HL-60 (cell line): Measurements from ENCODE around the gene PDE4C.
A peak's percentile ranks its signal among the peaks of the same experiment; 100 is the strongest.

Experiments
- TF ChIP-seq, protein P1 (sequence below): IDR thresholded peaks from 2 replicates; pipeline ENCODE4 v1.6.1; 2012; ENCODE audit warnings: low read depth; ENCODE audit not compliant: insufficient replicate concordance
- TF ChIP-seq, protein P2 (sequence below): IDR thresholded peaks from one replicate; pipeline ENCODE4 v1.5.1; 2011; ENCODE audit warnings: low read length, control low read depth, inconsistent platforms; ENCODE audit not compliant: insufficient read depth

- TF ChIP-seq, protein P1, sequence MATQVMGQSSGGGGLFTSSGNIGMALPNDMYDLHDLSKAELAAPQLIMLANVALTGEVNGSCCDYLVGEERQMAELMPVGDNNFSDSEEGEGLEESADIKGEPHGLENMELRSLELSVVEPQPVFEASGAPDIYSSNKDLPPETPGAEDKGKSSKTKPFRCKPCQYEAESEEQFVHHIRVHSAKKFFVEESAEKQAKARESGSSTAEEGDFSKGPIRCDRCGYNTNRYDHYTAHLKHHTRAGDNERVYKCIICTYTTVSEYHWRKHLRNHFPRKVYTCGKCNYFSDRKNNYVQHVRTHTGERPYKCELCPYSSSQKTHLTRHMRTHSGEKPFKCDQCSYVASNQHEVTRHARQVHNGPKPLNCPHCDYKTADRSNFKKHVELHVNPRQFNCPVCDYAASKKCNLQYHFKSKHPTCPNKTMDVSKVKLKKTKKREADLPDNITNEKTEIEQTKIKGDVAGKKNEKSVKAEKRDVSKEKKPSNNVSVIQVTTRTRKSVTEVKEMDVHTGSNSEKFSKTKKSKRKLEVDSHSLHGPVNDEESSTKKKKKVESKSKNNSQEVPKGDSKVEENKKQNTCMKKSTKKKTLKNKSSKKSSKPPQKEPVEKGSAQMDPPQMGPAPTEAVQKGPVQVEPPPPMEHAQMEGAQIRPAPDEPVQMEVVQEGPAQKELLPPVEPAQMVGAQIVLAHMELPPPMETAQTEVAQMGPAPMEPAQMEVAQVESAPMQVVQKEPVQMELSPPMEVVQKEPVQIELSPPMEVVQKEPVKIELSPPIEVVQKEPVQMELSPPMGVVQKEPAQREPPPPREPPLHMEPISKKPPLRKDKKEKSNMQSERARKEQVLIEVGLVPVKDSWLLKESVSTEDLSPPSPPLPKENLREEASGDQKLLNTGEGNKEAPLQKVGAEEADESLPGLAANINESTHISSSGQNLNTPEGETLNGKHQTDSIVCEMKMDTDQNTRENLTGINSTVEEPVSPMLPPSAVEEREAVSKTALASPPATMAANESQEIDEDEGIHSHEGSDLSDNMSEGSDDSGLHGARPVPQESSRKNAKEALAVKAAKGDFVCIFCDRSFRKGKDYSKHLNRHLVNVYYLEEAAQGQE = peak; percentile 91
- TF ChIP-seq, protein P2, sequence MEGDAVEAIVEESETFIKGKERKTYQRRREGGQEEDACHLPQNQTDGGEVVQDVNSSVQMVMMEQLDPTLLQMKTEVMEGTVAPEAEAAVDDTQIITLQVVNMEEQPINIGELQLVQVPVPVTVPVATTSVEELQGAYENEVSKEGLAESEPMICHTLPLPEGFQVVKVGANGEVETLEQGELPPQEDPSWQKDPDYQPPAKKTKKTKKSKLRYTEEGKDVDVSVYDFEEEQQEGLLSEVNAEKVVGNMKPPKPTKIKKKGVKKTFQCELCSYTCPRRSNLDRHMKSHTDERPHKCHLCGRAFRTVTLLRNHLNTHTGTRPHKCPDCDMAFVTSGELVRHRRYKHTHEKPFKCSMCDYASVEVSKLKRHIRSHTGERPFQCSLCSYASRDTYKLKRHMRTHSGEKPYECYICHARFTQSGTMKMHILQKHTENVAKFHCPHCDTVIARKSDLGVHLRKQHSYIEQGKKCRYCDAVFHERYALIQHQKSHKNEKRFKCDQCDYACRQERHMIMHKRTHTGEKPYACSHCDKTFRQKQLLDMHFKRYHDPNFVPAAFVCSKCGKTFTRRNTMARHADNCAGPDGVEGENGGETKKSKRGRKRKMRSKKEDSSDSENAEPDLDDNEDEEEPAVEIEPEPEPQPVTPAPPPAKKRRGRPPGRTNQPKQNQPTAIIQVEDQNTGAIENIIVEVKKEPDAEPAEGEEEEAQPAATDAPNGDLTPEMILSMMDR = no peak
These were observed 7.1 kb upstream of the PDE4C start for GRCh38 chr19:18233224-18233825.
